ENCODE measurements around the gene NPR1. TPM values are rescaled to one million over a fixed set of nuclear protein-coding genes. Genes with fewer than 3 reads are reported as not detected.
"Not testable (repeated sequence)": the region's sequence is repeated elsewhere in the genome, so short reads cannot be mapped to it uniquely, and the experiment has no call there.

NPR1 gene
- total RNA-seq, 2 experiments from 2014 or later, result not detected

DNA sequence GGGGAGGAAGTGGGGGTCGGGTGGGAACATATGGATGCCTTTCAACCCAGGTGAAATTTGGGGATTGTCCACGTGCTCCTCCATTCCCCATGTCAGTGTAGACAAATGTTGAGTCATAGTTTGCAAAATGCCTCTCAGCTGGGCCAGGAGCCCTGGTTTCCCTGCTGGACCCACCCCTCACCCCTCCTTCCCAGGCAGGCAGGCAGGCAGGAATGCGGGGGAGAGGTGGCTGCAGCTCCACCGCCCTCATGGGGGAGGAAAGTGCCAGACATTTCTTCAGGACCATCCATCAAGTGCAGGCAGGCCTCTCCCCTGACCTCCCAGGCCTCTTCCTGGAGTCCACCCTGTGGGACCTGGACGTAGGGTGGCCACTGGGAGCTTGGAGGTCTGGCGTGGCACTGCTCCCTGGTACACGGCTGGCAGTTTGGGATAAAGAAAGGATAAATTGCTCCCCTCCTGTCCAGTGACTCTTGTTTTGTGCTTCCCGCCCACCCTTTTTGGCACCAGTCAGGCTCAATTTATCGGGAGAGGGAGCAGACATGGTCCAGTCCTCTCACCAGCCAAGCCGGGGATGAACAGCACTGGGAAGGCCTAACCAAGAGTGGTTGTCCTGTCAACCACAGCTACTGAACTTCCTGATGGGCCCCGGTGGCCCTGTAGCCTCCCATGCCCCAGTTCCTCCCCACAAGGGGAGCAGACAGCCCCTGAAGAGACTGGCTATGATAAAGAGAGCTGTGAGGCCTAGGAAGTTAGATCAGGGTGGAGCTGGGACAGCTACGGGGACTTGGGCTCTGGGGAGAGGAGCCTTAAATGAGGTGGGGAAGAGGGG lies 18.9 kb downstream of the NPR1 start:
- ChIA-PET CTCF (no interaction called here), POLR2A (no interaction called here)

DNA sequence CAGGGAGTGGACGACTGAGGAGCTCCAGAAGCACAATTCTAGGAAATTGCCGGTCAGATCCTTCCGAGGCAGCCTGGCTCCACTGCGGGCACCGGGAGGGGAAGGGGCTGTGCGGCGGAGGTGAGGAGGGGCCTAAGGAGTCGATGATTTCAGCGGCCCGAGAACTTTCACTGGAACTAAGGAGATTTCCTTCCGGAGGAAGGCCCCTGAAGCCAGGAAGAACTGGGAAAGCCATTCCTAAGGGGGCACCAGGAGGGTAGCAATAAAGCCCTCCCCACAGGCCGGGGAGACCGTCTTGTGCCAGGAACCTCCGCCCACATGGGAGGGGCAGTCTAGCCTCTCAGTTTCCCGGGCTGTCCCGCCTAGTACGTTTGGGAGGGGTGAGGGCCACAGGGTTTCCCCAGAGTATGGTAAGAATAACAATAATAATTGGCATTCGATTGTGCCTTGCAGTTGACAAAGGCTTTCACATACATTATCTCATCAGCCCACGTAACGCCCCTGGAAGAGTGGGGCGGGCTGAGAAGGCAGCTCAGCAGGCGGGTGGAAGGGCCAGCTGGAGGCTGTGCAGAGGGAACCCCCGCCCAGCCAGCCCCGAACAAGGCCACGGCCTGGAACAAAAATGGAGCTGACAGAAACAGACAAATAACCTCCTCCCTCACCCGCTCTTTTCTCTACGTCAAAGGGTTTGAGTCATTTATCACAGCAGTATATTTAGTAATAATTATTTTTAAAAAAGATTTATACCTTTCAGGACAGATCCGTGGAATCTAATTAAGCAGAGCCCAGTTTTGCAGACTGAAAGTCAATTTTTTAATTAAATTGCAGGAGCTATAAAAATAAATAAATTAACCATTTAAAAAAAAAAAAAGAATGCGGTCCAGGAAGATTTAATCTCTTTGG lies 19.8 kb downstream of the NPR1 start:
- ChIA-PET POLR2A (no interaction called here), CTCF (no interaction called here)

DNA sequence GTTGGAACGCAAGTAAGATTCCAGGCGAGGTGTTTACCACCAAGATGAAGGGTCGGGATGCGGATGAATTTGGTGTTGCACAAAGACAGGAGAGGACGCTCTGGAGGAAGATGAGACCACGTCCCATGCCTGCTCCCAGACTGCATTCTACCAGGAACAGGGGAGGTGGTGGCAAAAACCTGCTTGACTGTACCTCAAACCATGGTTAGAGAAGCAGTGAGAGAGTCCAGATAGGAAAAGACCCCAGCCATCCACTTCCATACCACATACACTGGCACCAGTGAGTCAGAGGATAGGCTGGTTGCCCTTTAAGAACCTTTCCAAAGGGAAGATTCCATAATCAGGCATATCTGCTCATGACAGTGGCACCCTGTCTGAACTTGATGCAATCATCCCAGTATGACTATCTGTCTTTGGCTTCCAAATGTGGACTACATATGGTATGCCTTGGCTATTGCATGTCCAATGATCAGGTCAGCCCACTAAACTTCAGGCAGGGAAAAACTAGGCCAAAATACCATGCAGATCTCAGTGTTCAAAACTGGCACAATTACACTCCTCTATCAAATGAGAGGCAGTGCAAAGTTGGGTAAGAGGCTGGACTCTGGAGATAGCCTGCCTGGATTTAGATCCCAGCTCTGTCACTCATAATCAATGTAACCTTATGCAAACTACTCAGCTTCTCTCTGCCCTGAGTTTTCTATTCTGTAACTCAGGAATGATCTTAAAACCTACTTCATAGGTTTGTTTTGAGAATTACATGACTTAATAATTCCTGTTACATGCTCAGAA lies 20.6 kb downstream of the NPR1 start:
- ChIA-PET CTCF (no interaction called here), POLR2A (no interaction called here)

DNA sequence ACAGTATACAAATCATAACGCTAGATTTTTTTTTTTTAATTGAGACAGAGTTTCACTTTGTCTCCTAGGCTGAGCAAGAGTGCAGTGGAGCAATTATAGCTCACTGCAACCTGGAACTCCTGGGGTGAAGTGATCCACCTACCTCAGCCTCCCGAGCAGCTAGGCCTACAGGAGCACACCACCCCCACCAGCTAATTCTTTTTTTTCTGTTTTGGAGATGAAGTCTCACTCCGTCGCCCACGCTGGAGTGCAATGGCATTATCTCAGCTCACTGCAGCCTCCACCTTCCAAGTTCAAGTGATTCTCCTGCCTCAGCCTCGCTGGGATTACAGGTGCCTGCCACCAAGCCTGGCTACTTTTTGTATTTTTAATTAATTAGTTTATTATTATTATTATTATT lies 21.3 kb downstream of the NPR1 start:
- POLR2A ChIA-PET, result no interaction called here
- CTCF ChIA-PET, result no interaction called here

DNA sequence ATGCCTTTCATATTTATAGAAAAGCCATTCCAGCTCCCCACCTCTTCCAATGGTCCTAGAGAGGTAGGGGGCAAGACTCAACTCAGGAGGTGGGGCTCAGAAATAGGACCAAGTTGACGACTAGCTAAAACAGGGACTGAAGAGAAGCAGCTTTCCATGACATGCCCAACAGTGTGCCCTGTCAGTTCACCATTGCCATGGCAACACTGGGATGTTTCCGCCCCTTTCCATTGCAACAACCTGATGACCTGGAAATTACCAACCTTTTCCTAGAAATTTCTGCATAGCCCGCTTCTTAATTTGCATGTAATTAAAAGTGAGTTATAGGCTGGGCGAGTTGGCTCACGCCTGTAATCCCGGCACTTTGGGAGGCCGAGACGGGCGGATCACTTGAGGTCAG lies 27.0 kb downstream of the NPR1 start:
- POLR2A ChIA-PET, result no interaction called here
- CTCF ChIA-PET, result interaction anchor here (0.7 kb wide), 1 partner anchor 66 kb away, joined by 3 read pairs; no protein-coding TSS in a partner anchor

DNA sequence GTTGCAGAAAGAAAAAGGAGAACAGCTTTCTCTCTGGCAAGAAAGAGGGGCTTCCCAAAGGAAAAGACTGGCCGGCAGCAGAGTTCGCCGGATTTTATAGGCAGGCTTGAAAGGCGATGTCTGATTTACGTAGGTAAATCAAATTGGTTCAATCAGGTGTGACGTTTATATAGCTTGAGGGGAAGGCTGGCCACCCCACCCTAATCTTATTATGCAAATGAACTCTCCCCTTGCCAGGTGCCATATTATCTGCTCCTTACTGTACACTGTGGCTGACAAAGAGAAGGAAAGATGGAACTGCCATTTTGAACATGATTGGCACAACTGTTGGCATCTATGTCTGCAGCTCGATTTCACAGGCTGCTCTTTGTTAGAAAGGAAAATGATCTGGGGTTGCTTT lies 32.5 kb downstream of the NPR1 start:
- ChIA-PET CTCF (no interaction called here), POLR2A (no interaction called here)

DNA sequence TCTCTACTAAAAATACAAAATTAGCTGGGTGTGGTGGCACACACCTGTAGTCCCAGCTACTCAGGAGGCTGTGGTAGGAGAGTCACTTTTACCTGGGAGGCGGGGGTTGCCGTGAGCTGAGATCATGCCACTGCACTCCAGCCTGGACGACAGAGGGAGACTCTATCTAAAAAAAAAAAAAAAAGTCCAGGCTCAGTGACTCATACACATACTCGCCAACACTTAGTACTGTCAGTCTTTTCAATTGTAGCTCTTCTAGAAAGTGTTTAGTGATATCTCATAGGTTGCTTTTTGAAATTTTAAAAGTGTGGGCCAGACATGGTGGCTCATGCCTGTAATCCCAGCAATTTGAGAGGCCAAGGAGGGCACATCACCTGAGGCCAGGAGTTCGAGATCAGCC lies 37.7 kb downstream of the NPR1 start:
- POLR2A ChIA-PET, result not testable (repeated sequence)

DNA sequence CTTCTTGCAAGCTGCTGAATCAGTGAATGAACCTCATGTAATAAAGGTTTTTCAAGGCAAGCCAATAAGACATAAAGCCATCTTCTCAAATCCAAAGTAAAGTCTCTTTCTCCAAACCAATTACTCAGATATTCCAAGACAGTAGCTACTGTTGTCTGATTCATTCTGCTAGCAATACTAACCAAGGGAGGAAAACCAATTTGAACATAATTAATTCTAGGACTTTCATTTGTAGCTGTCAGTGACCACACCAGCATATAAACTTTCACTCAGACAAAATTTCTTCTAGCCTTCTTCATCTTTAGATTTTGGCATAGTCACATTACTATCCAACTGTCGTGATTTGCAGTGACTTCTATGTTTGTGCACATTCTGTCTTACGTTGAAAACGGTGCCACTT lies 38.8 kb downstream of the NPR1 start:
- POLR2A ChIA-PET, result no interaction called here
- CTCF ChIA-PET, result no interaction called here

More for the DNA sequence above, 37.7 kb downstream of the NPR1 start:
- CTCF ChIA-PET, result not testable (repeated sequence)

DNA sequence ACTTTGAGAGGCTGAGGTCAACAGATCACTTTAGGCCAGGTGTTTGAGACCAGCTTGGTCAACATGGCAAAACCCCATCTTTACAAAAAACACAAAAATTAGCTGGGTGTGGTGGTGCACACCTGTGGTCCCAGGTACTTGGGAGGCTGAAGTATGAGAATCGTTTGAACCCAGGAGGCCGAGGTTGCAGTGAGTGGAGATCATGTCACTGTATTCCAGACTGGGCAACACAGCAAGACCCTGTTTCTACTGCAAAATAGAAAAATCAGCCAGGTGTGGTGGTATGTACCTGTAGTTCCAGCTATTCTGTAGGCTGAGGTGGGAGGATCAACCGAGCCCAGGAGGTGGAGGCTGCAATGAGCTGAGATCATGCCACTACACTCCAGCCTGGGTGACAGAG lies 45.2 kb downstream of the NPR1 start:
- ChIA-PET CTCF (no interaction called here), POLR2A (no interaction called here)

DNA sequence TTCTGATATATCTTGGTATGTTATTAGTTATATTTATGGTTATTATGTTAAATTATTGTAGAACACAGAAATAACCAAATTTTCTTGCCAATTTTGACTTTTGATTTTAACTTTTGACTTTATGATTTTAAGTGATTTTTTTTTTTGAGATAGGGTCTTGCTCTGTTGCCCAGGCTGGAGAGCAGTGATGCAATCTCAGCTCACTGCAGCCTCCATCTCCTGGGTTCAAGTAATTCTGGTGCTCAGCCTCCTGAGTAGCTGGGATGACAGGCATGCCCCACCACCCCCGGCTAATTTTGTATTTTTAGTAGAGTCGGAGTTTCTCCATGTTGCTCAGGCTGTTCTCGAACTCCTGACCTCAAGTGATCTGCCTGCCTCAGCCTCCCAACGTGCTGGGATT lies 46.1 kb downstream of the NPR1 start:
- POLR2A ChIA-PET, result not testable (repeated sequence)
- CTCF ChIA-PET, result interaction anchor here (0.6 kb wide), 1 partner anchor 194 kb away, joined by 3 read pairs; no protein-coding TSS in a partner anchor

DNA sequence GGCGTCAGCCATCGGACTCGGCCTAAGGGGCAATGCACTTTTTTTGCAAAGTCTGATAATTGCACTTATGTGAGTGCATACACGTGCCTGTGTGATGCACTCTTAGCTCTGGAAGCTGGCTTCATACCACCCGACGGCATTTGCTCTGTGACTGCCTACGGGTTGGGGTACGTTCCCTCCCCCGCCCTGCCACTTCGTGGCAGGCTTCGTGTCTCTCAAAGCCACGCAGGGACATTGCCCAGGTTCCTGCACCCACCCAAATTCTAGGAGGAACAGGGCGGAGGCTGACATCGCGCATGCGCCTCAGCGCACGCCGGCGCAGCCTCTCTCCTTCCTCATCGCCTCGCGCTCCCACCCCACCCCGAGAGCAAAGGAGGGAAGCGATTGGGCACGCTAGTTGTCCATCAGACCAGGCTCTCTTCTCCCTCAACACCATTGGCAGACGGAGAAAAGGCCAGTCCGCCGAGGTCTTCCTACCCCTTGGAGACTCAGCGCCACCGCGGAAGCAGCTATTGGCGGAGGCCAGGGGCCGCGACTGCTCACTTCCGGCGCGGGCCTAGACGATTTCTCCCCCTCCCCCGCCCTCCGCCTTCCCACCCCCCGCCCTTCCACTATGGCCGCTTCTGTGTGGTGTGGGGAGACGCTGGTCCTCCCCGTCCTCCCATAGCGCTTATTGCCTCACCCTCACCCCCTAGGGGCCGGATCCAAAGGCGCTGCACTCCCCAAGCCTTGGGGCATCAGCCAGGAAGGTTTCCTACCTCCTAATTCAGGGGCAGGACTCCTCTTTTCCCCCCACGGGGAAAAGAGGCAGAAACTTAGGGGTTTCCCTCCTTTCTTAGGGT lies 49.2 kb downstream of the NPR1 start, which contains the start of gene INTS3:
Gene INTS3 (plus strand): TSS at position 588 of the 842 bp plus-strand sequence. CDS start 585 bp downstream, outside the sequence.
- ChIA-PET POLR2A (interaction anchor here (0.7 kb wide), 2 partner anchors 49 to 1744 kb away, joined by 10 read pairs; partner anchors contain the start of gene NPR1), CTCF (interaction anchor here (0.6 to 1.0 kb wide), 3 partner anchors 50 to 488 kb away, joined by 3 read pairs; partner anchors contain the start of gene NPR1)

DNA sequence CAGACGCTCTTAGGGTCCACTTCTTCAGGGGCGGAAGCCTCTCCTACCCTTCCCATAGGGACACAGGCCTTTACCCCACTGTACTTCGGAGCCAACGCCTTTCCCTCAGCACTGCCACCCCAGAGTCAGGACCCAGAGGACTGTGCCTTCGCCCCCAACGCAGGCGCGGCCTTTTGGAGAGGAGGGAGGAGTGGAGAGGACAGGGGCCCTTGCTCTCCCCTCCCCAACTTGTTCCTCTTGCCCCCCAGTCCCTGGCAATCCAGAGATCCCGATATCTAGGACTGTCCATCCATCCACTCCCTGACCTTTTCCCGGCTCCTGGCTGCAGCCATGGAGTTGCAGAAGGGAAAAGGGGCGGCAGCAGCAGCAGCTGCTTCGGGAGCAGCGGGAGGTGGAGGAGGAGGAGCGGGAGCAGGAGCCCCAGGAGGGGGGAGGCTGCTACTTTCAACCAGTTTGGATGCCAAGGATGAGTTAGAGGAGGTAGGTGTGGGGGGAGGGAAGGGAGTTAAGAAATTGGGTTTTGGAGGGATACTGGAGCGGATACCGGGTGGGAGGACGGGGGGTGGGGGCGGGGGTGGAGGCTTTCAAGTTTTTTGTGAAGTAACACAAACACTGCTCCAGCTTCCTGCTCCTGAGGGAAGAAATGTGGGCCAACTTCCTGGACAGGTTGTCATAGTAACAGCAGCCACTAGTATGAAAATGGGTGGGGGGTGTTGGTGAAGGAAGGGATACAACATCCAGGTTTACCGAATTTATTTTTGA lies 50.0 kb downstream of the NPR1 start:
- POLR2A ChIA-PET, result no interaction called here

DNA sequence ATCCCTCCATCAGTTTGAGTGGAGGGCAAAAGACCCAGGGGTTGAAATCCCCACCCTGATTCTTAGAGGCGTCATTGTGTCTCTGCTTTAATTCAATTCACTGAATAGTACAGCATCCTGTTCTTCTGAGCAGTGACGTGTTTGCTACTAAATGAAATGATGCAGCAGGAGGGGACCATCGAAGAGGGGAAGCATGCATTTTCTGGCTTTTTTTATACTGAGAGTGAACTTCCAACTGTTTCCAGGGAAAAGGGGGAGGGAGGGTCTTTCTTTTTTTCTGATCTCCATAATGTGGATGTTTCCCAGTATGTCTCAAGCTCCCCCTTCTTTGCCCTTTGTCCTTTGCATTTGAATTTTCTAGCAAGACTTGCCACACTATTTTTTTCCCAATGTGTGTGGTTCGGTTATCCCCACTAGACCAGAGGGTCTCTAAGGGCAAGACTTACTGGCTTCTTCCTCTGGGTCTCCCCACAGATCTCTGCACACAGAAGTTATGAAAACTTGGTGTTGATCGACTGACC lies 52.0 kb downstream of the NPR1 start:
- CTCF ChIA-PET, result interaction anchor here (1.6 kb wide), 1 partner anchor 52 kb away, joined by 6 read pairs; the partner anchor contains the start of gene NPR1

More for the DNA sequence above, 50.0 kb downstream of the NPR1 start:
- CTCF ChIA-PET, result interaction anchor here (0.8 to 1.2 kb wide), 3 partner anchors 11 to 52 kb away, joined by 3 to 4 read pairs (median 3); partner anchors contain the start of gene NPR1

DNA sequence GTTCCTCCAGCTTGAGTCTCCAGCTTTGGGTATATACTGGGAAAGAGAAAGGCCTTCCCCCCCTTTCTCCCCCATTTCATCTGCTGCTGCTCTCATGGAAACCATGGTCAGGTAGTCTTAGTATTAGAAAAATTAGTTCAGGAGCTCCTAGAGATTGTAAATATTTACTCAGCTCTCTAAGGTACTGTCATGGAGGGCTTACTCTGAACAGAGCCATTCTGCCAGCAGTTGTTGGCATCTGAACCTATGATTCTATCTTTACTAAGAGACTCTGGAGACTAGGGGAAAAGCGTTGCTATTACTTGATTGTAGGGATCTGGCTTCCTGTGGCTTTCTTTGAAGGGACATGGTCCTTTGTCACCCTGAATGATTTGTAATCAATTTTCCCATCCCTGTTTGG lies 55.5 kb downstream of the NPR1 start:
- POLR2A ChIA-PET, result interaction anchor here (0.7 kb wide), 1 partner anchor 218 kb away, joined by 3 read pairs; no protein-coding TSS in a partner anchor
- CTCF ChIA-PET, result no interaction called here

More for the DNA sequence above, 52.0 kb downstream of the NPR1 start:
- POLR2A ChIA-PET, result no interaction called here

DNA sequence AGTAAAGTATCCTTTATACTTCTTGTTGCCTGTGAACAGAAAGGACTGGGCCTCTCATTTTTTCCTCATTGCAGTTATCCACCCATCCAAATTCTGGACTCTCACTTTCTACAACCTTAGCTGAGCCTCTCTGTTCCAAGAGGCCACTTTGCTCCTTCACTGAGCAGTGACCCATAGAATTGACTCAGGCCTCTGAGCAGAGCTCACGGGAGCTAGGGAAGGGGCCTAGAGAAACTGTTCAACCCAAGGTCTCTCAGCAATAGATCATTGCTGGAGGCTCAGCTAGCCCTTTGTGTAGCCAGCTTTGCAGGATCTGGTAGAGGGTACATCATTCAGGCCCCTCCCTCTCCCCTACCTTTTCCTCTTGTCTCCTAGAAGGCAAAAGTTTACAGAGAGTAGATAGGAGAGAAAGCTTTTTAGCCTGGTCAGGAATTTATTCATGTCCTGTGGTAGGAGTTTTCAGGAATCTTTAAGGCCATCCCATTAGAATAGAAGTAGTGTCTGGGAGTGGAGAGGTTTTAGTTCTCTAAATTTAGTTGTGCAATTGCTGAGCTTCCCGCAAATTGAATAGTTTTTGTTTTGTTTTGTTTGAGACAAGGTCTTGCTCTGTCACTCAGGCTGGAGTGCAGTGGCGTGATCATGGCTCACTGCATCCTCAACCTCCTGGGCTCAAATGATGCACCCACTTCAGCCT lies 56.1 kb downstream of the NPR1 start:
- CTCF ChIA-PET, result no interaction called here
- POLR2A ChIA-PET, result no interaction called here

DNA sequence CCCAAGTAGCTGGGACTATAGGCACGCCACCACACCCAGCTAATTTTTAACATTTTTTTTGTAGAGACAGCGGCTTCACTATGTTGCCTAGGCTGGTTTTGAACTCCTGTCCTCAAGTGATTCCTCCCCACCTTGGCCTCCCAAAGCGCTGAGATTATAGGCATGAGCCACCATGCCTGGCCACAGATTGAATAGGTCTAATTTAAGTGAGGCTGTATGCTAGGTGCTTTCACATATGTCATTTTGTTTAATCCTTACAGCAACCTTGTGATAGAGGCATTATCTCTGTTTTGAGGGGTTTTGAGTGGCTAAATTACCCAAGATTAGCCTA lies 56.6 kb downstream of the NPR1 start:
- POLR2A ChIA-PET, result interaction anchor here (0.7 kb wide), 1 partner anchor 106 kb away, joined by 3 read pairs; no protein-coding TSS in a partner anchor
- CTCF ChIA-PET, result no interaction called here

DNA sequence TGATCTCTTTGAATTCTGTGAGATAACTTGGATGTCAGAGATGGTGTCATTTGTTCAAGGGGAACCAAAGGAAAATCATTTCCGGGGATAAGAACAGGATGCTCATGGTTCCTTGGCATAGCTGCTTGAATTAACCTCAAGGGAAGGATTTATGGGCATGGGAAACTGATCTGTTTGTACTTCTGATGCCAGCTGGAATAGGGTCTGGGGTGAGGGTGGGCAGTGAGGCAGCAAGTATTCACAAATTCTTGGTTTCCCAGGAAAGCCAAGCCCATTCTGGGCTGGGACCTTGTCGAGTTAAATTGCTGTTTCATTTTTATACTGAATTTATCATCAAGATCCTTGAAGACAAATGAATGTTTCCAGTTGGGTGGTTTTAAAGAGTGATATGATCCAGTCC lies 63.5 kb downstream of the NPR1 start:
- ChIA-PET CTCF (no interaction called here), POLR2A (no interaction called here)

All from activated CD8-positive, alpha-beta memory T cell treated with anti-CD3 and anti-CD28 coated beads for 36 hours (primary cell).